SKM-1 treated with dmso at 0.1 percent for 144 hours (cell line): Measurements from ENCODE around the gene CCDC7.
"Not testable (repeated sequence)": the region's sequence is repeated elsewhere in the genome, so short reads cannot be mapped to it uniquely, and the experiment has no call there.

Experiments
- DNase-seq: peaks from one replicate; lab custom pipeline; 2025; ENCODE audit not compliant: unreplicated experiment; lab: John Stamatoyannopoulos, UW

The CCDC7 gene

GRCh38 chr10:32445740-32446535 lies at the start of gene CCDC7:
Gene CCDC7 (plus strand): TSS chr10:32446140. CDS start chr10:32451643, 5,503 bp downstream.
- peak; percentile 63 for DNase-seq

- not testable (repeated sequence) for DNase-seq
Observed at GRCh38 chr10:32397163-32397562, 48.8 kb upstream of the CCDC7 start.

- not testable (repeated sequence) for DNase-seq
Observed at GRCh38 chr10:32399720-32400119, 46.2 kb upstream of the CCDC7 start.

GRCh38 chr10:32400961-32401360 lies 45.0 kb upstream of the CCDC7 start:
- DNase-seq: no peak

- DNase-seq: no peak
Observed at GRCh38 chr10:32402499-32402898, 43.4 kb upstream of the CCDC7 start.

GRCh38 chr10:32403091-32403490 lies 42.8 kb upstream of the CCDC7 start:
- no peak for DNase-seq

- no peak for DNase-seq
Observed at GRCh38 chr10:32408690-32409089, 37.2 kb upstream of the CCDC7 start.

- DNase-seq: no peak
Observed at GRCh38 chr10:32409741-32410140, 36.2 kb upstream of the CCDC7 start.

- DNase-seq: no peak
Observed at GRCh38 chr10:32410569-32410968, 35.4 kb upstream of the CCDC7 start.

GRCh38 chr10:32411797-32412498 lies 34.0 kb upstream of the CCDC7 start:
- DNase-seq: no peak

- DNase-seq: no peak
Observed at GRCh38 chr10:32412499-32412853, 33.5 kb upstream of the CCDC7 start.

GRCh38 chr10:32413513-32413912 lies 32.4 kb upstream of the CCDC7 start:
- DNase-seq: no peak

- DNase-seq: no peak
Observed at GRCh38 chr10:32415361-32415760, 30.6 kb upstream of the CCDC7 start.

- DNase-seq: no peak
Observed at GRCh38 chr10:32417911-32418547, 27.9 kb upstream of the CCDC7 start.

- no peak for DNase-seq
Observed at GRCh38 chr10:32418572-32418971, 27.4 kb upstream of the CCDC7 start.

- no peak for DNase-seq
Observed at GRCh38 chr10:32419615-32420014, 26.3 kb upstream of the CCDC7 start.

- no peak for DNase-seq
Observed at GRCh38 chr10:32426186-32426585, 19.8 kb upstream of the CCDC7 start.

GRCh38 chr10:32433542-32433941 lies 12.4 kb upstream of the CCDC7 start:
- DNase-seq: no peak

GRCh38 chr10:32436215-32436614 lies 9.7 kb upstream of the CCDC7 start:
- no peak for DNase-seq

GRCh38 chr10:32437334-32437733 lies 8.6 kb upstream of the CCDC7 start:
- DNase-seq: no peak

GRCh38 chr10:32445036-32445435 lies 904 bp upstream of the CCDC7 start:
- DNase-seq: no peak
